GM19468 (cell line): Measurements from ENCODE around the gene EDN3.

Source experiments
- ATAC-seq: cut with Tn5 transposase; IDR thresholded peaks from one replicate; pipeline ENCODE4 v1.9.1; 2021; ENCODE audit warnings: mild to moderate bottlenecking, moderate library complexity, moderate number of reproducible peaks; ENCODE audit not compliant: unreplicated experiment; ENCODE audit errors: extremely low read depth

EDN3 gene

GRCh38 chr20:59305908-59306655 lies 5.7 kb downstream of the EDN3 start:
- ATAC-seq, result no peak

- no peak for ATAC-seq
Measured at GRCh38 chr20:59307270-59307669, 6.9 kb downstream of the EDN3 start.

DNA sequence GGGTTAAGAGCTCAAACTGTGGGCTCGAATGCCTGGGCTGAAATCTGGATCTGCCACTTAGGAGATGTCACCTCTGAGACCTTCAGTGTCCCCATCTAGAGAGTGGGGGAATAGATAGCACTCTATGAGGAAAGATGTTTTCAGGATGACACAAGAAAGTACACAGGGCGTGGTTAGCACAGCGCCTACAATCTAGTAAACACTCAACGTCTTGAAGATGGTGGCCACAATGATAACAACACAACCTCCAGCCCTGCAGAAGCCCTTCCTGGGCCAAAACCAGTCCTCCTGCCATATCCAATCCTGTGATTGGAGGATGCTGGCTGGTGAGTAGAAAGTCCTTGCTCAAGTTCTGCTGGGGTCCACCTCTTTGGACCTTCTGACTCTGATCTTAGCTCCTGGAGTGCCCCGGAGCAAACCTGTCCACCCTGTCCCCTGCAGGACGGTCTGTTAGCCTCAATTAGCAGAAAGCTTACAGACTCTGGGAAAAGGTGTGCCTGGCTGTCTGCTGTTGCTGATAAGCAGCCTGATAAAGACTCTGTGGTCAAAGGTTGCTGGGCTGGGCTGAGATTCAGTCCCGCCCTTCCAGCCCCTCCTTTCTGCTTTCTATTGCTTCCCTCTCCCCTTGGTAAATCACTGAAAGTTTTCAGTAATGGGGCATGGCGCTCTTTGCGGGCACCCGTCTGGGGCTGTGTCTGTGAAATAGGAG lies 8.2 kb downstream of the EDN3 start:
- ATAC-seq, result no peak

DNA sequence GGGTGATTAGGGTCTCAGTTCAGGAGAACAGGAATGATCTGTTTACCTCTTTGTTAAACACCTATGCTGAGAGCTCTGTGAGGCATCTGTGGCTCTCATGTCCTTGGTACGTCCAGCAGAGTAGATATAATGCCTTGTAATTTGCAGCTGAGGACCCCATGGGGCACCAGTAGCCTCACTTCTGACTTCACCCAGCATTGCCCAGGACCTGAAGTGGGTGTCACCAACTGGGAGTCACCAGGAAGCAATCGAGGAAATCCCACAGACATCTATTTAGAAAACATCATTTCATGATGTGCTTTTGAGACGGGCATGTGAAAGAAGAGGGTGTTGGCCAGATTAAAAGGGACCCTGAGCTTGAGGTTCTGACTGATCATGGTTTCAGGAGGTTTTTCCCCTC lies 8.8 kb downstream of the EDN3 start:
- no peak for ATAC-seq

- ATAC-seq, result no peak
Measured at GRCh38 chr20:59314997-59315396, 14.6 kb downstream of the EDN3 start.

GRCh38 chr20:59316911-59317731 lies 16.7 kb downstream of the EDN3 start:
- no peak for ATAC-seq

DNA sequence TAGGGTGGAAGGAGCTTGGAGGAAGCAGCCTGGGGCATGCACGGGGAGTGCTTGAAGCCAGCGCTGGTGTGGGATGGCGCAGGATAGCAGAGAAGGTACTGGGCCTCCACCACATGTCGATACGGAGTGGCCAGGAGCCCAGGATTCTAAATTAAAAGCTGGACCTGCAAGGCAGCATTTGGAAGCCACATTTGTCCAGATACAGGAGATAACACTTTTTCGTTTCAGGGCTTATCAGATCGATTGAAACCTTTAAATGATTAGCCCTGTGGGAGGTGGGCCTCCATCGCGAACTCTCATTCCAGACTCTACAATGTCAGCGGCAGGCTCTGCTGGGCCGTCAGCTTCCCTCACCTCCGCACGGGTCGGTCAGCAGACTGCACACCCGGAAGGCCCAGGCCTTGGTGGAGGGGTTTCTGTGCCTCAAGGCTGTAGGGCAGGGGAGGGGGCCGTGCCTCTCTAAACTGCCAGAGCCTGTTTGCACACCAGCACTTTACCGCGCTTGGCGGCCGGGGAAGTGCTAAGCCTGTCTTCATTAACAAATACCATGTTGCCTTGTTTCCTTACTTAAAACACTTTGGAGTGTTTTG lies 17.9 kb downstream of the EDN3 start:
- ATAC-seq, result no peak

DNA sequence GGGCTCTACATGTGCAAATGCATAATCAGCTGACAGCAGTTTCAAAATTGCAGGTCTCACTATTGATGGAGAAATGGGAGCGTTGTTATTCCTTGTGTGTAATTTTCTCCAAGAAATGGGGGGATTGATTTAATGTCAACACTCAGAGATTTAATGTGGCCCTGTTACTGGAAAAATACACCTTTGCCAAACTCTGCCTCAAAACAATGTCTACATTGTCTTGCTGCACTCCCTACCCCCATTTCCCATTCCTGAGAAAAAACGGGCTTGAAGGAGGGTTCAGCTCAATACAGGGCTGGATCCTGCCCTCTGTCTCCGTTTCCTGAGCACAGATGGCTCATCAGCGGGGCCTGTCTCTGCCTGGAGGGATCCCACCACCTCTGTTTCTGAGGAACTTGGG lies 18.4 kb downstream of the EDN3 start:
- ATAC-seq, result no peak

GRCh38 chr20:59320426-59320825 lies 20.0 kb downstream of the EDN3 start:
- no peak for ATAC-seq

GRCh38 chr20:59320854-59321647 lies 20.6 kb downstream of the EDN3 start:
- no peak for ATAC-seq

GRCh38 chr20:59322081-59322480 lies 21.7 kb downstream of the EDN3 start:
- ATAC-seq, result no peak

DNA sequence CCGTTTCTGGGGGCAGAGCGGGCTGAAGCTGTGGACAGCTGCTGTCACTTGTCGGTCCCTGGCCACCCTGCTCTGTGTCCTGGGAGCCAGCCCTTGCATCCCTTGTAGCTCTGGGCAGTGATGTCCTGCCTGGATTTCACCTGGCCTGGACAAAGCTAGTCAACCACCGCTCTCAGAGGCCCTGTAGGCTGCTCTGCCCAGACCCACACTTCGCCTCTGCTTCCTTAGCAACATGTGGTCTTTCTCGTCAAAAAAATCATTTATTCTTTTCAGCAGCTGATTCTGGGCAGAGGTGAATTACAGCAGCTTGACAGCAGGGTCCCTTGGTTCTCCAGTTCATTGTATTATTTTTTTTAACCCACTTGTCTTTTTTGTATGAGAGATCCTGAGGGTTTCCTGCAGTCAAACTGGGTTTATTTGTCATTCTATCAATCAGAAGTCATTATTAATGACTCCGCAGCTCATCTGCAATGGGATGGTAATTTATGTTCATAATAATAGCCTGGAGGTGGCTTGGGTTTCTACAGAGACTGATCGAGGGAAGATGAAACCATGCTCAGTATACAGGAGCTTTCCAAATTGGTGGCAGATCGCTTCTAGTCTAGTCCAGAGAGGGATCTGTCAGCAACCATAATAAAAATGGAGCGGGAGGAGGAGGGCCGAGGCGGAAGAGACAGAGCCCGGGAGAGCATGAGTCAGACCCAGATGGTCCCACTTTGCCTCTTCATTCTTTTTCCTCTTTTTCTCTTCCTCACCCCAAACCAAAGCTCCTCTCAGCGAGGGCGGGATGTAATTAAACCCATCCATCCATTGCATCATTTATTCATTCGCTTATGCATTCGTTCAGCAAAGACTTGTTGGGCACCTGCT lies 22.4 kb downstream of the EDN3 start:
- no peak for ATAC-seq

DNA sequence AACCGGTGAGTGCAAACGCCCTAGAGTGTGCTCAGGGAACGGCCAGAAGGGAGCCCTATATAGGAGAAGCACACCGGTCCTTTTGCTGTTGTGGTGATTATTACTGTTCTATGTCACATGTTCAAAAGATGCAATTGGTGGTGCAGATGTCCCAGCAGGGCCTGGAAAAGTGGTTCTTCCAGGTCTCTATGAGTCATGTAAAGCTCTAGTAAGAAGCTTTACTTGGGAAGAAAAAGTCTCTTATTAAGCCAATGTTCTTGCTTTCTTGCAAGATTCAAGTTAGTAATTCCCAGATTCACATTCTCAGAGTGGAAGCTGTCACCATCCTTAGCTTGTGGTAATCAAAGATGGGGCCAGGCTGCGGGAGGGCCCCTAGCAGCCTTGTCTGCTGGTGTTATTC lies 23.3 kb downstream of the EDN3 start:
- ATAC-seq, result no peak

DNA sequence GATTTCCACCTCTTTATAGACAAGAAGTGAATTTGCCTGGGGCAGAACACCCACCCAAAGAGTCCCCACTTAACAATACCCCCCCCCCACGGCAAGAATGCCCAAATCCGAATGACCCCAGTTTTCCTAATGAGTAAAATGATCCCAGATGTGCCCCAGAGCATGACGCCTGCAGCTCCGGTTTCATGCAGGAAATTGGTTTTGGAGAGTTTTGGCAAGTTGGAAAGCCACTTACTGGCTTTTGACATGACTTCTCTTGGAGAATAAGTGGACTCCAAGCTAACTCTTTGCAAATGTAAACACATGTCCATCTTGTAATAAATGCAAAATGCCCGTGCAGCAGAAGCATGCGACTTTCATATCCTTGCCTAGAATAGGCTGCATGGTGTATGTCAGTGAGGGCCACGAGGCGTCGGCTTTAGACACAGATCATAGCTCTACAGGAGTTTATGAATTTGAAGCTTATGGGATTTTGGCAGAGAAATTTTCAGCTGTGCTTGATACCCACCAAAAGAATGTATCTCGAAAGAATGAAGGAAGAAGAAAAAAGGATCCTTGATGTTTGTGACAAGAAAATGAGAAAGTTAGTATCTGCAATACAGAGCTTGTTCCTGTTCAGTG lies 24.2 kb downstream of the EDN3 start:
- ATAC-seq, result no peak

- ATAC-seq, result no peak
Measured at GRCh38 chr20:59325142-59325523, 24.7 kb downstream of the EDN3 start.

GRCh38 chr20:59326188-59326587 lies 25.8 kb downstream of the EDN3 start:
- ATAC-seq, result no peak

DNA sequence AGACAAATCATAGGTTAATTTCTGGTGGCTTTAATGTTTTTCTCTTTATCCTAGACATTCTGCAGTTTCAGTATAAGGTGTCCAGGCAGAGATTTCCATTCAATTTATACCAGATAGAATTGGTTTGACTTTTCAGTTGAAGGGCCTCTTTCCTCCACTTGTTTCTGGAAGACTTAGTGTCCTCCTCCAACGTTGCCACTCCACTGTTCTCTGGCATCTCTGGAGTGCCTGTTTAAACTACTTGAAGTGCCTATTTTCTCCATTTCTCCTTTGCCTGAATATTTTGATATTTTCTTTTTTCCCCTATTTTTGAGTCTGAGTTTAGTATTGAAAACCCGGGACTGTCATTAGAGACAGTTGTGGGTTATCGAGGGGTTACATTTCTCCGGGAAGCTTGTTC lies 27.7 kb downstream of the EDN3 start:
- no peak for ATAC-seq

GRCh38 chr20:59331721-59332329 lies 31.4 kb downstream of the EDN3 start:
- no peak for ATAC-seq
